Neural cell (in vitro differentiated cells): ENCODE results near the gene PATZ1.

Source experiments
- EZH2 ChIP-seq: fragments of 200-600, 300-800 bp; shearing (Covaris generic), sonication (generic); IDR thresholded peaks from 2 replicates; pipeline ENCODE4 v1.6.1; 2014; ENCODE audit warnings: antibody characterized with exemption, low read length, borderline replicate concordance, mild to moderate bottlenecking; ENCODE audit not compliant: insufficient read depth, poor library complexity, severe bottlenecking
- TF ChIP-seq, protein P1 (sequence below): fragments of 450-650 bp; IDR thresholded peaks from 2 replicates; pipeline ENCODE4 v1.5.1; 2014; ENCODE audit warnings: antibody characterized with exemption, mild to moderate bottlenecking, moderate library complexity; ENCODE audit not compliant: poor library complexity, severe bottlenecking

DNA sequence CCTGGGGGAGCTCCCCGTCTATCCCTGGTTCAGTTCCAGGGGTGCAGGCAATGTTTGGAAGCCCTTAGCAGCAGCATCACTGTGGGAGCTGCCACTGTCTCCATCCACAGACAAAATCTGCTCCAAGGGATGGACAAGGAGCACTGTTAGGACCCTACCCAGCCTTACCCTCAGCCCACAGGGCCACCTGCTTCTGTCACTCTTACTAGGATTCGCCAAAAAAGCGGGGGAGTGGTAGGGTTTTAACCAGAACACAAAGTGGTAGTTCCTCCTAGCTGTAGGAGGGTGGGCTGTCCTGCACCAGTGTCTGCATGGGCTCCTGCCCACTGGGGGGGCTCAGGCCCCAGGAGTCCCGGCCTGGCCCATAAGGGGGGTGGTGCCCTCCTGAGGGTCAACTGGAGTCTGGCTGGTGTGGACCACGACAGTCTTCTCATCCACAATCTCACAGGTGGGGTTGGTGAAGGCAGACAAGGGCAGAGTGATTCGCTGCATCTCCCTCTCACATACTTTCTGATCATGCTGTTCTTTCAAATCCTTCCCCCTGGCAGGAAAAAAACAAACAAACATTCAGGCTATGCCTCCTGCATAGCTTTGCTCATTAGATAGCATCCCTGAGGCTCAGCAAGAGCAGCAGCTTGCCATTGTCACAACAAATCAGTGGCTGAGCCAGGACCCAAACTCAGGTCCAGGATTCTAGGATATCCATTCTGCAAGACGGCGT lies 63.2 kb downstream of the PATZ1 start:
- TF ChIP-seq, protein P1, sequence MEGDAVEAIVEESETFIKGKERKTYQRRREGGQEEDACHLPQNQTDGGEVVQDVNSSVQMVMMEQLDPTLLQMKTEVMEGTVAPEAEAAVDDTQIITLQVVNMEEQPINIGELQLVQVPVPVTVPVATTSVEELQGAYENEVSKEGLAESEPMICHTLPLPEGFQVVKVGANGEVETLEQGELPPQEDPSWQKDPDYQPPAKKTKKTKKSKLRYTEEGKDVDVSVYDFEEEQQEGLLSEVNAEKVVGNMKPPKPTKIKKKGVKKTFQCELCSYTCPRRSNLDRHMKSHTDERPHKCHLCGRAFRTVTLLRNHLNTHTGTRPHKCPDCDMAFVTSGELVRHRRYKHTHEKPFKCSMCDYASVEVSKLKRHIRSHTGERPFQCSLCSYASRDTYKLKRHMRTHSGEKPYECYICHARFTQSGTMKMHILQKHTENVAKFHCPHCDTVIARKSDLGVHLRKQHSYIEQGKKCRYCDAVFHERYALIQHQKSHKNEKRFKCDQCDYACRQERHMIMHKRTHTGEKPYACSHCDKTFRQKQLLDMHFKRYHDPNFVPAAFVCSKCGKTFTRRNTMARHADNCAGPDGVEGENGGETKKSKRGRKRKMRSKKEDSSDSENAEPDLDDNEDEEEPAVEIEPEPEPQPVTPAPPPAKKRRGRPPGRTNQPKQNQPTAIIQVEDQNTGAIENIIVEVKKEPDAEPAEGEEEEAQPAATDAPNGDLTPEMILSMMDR: no peak
- no peak for TF ChIP-seq EZH2
